PC-3 (cell line): ENCODE results near the gene RNF17. TPM values are rescaled to one million over a fixed set of nuclear protein-coding genes. Genes with fewer than 3 reads are reported as not detected.
"Not testable (repeated sequence)": the region's sequence is repeated elsewhere in the genome, so short reads cannot be mapped to it uniquely, and the experiment has no call there.

Experiments used
- ATAC-seq: fragments of 200-7000 bp; cut with Tn5 transposase; 2 replicates; pipeline ENCODE4 v1.9.1; 2020; ENCODE audit warnings: mild to moderate bottlenecking, moderate library complexity
- BruUV-seq: library from RNA; stranded (reverse); fragments of 400-500 nt; replicated peaks from 2 replicates; lab custom pipeline; 2021; lab: Mats Ljungman, UMichigan
- CTCF ChIA-PET: fragments of 300-600 bp; sonication (Branson Sonifier 250); formaldehyde crosslinking; loops from one replicate; lab custom pipeline; 2022; ENCODE audit warnings: antibody characterized with exemption; lab: Charles Lee
- POLR2A ChIA-PET: fragments of 300-600 bp; sonication (Branson Sonifier 250); formaldehyde crosslinking; loops from one replicate; lab custom pipeline; 2022; ENCODE audit warnings: antibody characterized with exemption; ENCODE audit not compliant: unreplicated experiment; lab: Charles Lee
- DNase-seq: peaks from one replicate; pipeline ENCODE4 v3.0.0-alpha.2; 2015
- H2AFZ ChIP-seq: fragments of 300-600 bp; sonication (generic); 2 replicates; pipeline ENCODE4 v1.6.0; 2016; ENCODE audit warnings: antibody characterized with exemption, low read length
- H3F3A ChIP-seq: fragments of 300-600 bp; sonication (generic); one replicate; pipeline ENCODE4 v1.6.0; 2017; ENCODE audit warnings: antibody characterized with exemption, low read length, control low read depth, mild to moderate bottlenecking; ENCODE audit not compliant: unreplicated experiment
- H3K27ac ChIP-seq: fragments of 300-600 bp; sonication (generic); 2 replicates; pipeline ENCODE4 v1.5.1; 2016; ENCODE audit warnings: mild to moderate bottlenecking, low read length
- H3K27me3 ChIP-seq: fragments of 300-600 bp; sonication (generic); 2 replicates; pipeline ENCODE4 v1.6.1; 2016; ENCODE audit warnings: low read length, mixed read lengths
- H3K36me3 ChIP-seq: fragments of 300-600 bp; sonication (generic); 2 replicates; pipeline ENCODE4 v1.6.1; 2016; ENCODE audit warnings: low read depth, mixed run types, low read length, mixed read lengths
- H3K4me1 ChIP-seq: fragments of 300-600 bp; sonication (generic); 2 replicates; pipeline ENCODE4 v1.5.1; 2016; ENCODE audit warnings: low read length; ENCODE audit not compliant: insufficient read depth
- H3K4me2 ChIP-seq: fragments of 300-600 bp; sonication (generic); 2 replicates; pipeline ENCODE4 v1.6.0; 2016; ENCODE audit warnings: low read length
- H3K4me3 ChIP-seq: fragments of 300-600 bp; sonication (generic); 2 replicates; pipeline ENCODE4 v1.5.1; 2016; ENCODE audit warnings: mild to moderate bottlenecking, low read length, mixed read lengths
- H3K79me2 ChIP-seq: fragments of 300-600 bp; sonication (generic); 2 replicates; pipeline ENCODE4 v1.6.1; 2017; ENCODE audit warnings: low read length, mixed read lengths
- H3K9ac ChIP-seq: fragments of 300-600 bp; sonication (generic); 2 replicates; pipeline ENCODE4 v1.6.0; 2016; ENCODE audit warnings: mild to moderate bottlenecking, low read length
- H3K9me2 ChIP-seq: fragments of 300-600 bp; sonication (generic); replicated peaks from 2 replicates; pipeline ENCODE4 v1.6.1; 2016; ENCODE audit warnings: mixed run types, low read length, mixed read lengths
- H3K9me3 ChIP-seq: fragments of 300-600 bp; sonication (generic); 2 replicates; pipeline ENCODE4 v1.6.1; 2016; ENCODE audit warnings: low read length, mixed read lengths
- H4K20me1 ChIP-seq: fragments of 300-600 bp; sonication (generic); 2 replicates; pipeline ENCODE4 v1.6.1; 2016; ENCODE audit warnings: low read length, mixed read lengths
- CTCF ChIP-seq: fragments of 300-600 bp; sonication (generic); conservative IDR thresholded peaks from 2 replicates; pipeline ENCODE4 v1.5.1; 2017; ENCODE audit warnings: antibody characterized with exemption, low read depth, mild to moderate bottlenecking, low read length
- EZH2 ChIP-seq: fragments of 300-600 bp; sonication (generic); IDR thresholded peaks from one replicate; pipeline ENCODE4 v1.6.1; 2017; ENCODE audit warnings: antibody characterized with exemption, mild to moderate bottlenecking, low read length; ENCODE audit not compliant: unreplicated experiment
- EZH2phosphoT487 ChIP-seq: fragments of 300-600 bp; sonication (generic); IDR thresholded peaks from 2 replicates; pipeline ENCODE4 v1.6.1; 2018; ENCODE audit warnings: mild to moderate bottlenecking, antibody characterized with exemption, low read length, borderline replicate concordance
- intact Hi-C: fragments of 100-400 bp; cut with micrococcal nuclease; formaldehyde crosslinking; loops from 2 replicates; pipeline ENCODE4 v1.9.0; 2023
- total RNA-seq: library from RNA; depleted of rRNA; stranded (reverse); fragments of >200 nt; gene quantifications from 2 replicates; pipeline ENCODE4 v1.2.3, GENCODE V29; 2014

The RNF17 gene
- total RNA-seq, 1 experiment from 2014 or later = not detected

DNA sequence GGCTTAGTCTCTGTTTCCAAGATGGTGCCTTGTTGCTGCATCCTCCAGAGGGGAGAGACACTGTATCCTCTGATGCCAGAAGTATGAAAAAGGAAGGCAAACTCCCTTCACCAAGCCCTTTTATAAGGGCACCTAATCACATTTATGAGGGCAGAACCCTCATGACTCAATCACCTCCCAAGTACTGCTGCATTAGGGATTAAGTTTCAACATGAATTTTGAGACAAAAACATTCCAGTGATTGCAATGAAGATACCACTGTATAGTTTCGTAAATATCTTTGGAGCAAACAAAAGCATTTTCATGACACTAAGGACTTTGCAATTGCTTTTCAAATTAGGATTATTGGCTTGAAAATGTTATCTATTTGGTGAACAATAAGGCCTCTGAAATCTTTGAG lies 63.8 kb downstream of the RNF17 start:
- H3K4me2 ChIP-seq = no peak overlapping the region
- H3K4me1 ChIP-seq = no peaks in the 10 kb centered on the region
- intact Hi-C loops = no loop called here
- H4K20me1 ChIP-seq = no peaks in the 10 kb centered on the region
- no peak overlapping the region for H3K27ac ChIP-seq
- DNase-seq = no peak
- no peaks in the 10 kb centered on the region for H3K79me2 ChIP-seq
- no peak overlapping the region for H3K4me3 ChIP-seq
- no peak overlapping the region for H2AFZ ChIP-seq
- H3K36me3 ChIP-seq = no peaks in the 10 kb centered on the region
- CTCF ChIA-PET = no interaction called here
- TF ChIP-seq EZH2phosphoT487 = no peak
- no peak for TF ChIP-seq EZH2
- TF ChIP-seq CTCF = no peak
- no peaks in the 10 kb centered on the region for H3F3A ChIP-seq
- BruUV-seq = no TSS peak
- no peak for ATAC-seq
- POLR2A ChIA-PET = no interaction called here
- no peaks in the 10 kb centered on the region for H3K9me2 ChIP-seq
- H3K27me3 ChIP-seq = peaks cover 80% of the 10 kb centered on the region
- no peak overlapping the region for H3K9ac ChIP-seq
- no peaks in the 10 kb centered on the region for H3K9me3 ChIP-seq

DNA sequence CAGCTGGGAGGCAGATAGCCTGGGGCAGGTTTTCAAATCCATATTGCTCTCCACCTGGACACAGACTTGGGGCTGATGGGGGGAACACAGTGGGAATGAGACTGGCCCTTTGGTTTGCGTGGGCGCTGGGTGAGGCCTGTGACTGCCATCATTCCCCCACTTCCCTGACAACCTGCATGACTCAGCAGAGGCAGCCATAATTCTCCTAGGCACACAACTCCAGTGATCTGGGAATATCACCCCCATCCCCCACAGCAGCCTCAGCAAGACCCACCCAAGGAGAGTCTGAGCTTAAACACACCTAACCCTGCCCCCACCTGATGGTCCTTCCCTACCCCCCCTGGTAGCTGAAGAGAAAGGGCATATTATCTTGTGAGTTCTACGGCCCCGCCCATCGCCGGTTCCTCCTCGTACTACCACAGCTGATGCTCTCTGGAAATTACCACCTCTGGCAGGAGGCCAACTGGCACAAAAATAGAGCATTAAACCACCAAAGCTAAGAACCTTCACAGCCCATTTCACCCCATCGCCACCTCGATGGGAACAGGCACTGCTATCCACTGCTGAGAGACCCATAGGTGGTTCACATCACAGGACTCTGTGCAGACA lies 71.0 kb downstream of the RNF17 start:
- DNase-seq (no peak), ATAC-seq (no peak)
- ChIA-PET CTCF (no interaction called here), POLR2A (no interaction called here)
- no peaks in the 10 kb centered on the region for H3K9me2 ChIP-seq
- no TSS peak for BruUV-seq
- H3K27ac ChIP-seq = no peak overlapping the region
- H4K20me1 ChIP-seq = no peaks in the 10 kb centered on the region
- no peak overlapping the region for H3K9ac ChIP-seq
- H3K36me3 ChIP-seq = no peaks in the 10 kb centered on the region
- no peaks in the 10 kb centered on the region for H3F3A ChIP-seq
- intact Hi-C loops = no loop called here
- no peak overlapping the region for H2AFZ ChIP-seq
- H3K4me2 ChIP-seq = no peak overlapping the region
- no peaks in the 10 kb centered on the region for H3K9me3 ChIP-seq
- no peaks in the 10 kb centered on the region for H3K4me1 ChIP-seq
- H3K27me3 ChIP-seq = peaks cover 74% of the 10 kb centered on the region
- H3K79me2 ChIP-seq = no peaks in the 10 kb centered on the region
- TF ChIP-seq EZH2 = no peak
- no peak for TF ChIP-seq EZH2phosphoT487
- TF ChIP-seq CTCF = no peak
- H3K4me3 ChIP-seq = no peak overlapping the region

GRCh38 chr13:24837528-24837927 lies 73.6 kb downstream of the RNF17 start:
- H2AFZ ChIP-seq, H3K9ac ChIP-seq, intact Hi-C loops, POLR2A ChIA-PET, H3K27ac ChIP-seq, ATAC-seq, H3K9me3 ChIP-seq, CTCF ChIA-PET, H3K4me1 ChIP-seq, DNase-seq, H3F3A ChIP-seq, H3K4me3 ChIP-seq, H3K9me2 ChIP-seq, H4K20me1 ChIP-seq, H3K4me2 ChIP-seq, BruUV-seq, H3K36me3 ChIP-seq, H3K79me2 ChIP-seq: not testable (repeated sequence)
- peaks cover 57% of the 10 kb centered on the region for H3K27me3 ChIP-seq
